ENCODE measurements around the gene SAMM50.

DNA sequence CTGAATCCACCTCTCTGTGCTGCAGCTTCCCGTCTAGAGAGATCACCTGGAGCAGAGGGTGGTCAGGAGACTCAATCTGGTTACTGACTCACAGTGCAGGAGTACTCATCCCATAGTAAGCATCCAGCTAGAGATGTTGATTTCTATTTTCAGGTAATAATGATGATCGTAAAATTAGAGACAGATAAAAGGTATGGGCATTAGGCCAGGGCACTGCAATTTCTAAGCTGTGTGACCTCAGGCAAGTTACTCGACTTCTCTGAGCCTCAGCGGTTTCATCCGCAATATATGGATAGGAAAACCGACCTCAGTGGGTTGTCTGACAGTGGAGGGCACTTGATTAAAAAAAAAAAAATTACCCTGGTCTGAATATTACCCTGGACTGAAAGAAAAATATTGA lies 13.8 kb upstream of the SAMM50 start:
- TF ChIP-seq SUZ12 (IDR thresholded peaks at IDR 0.05) (no peak), NFRKB (IDR thresholded peaks at IDR 0.05) (no peak), ARNT (IDR thresholded peaks at IDR 0.05) (no peak), FOXK2 (IDR thresholded peaks at IDR 0.05) (no peak), HDGF (IDR thresholded peaks at IDR 0.05; ENCODE audit: borderline replicate concordance) (no peak), LEF1 (IDR thresholded peaks at IDR 0.05; ENCODE audit: borderline replicate concordance) (no peak), TARDBP (IDR thresholded peaks at IDR 0.05) (no peak), FOXM1 (IDR thresholded peaks at IDR 0.05; ENCODE audit: borderline replicate concordance) (no peak)
